Astrocyte of the cerebellum (primary cell): ENCODE measurements around the gene AGBL4.
A peak's percentile ranks its signal among the peaks of the same experiment; 100 is the strongest.

ENCODE experiments used
- DNase-seq: peaks from one replicate; pipeline ENCODE4 v3.0.0-alpha.2; 2011; ENCODE audit warnings: low read depth
- H3K4me3 ChIP-seq: 2 replicates; pipeline ENCODE4 v1.5.1; 2011; ENCODE audit warnings: mild to moderate bottlenecking, low read depth, low read length, moderate library complexity
- in situ Hi-C: cut with HindIII; loops from 2 replicates; pipeline ENCODE4 v1.10.0; 2017; ENCODE audit warnings: low sequenced_read_pairs
- TF ChIP-seq, protein P1 (sequence below): IDR thresholded peaks from 2 replicates; pipeline ENCODE4 v1.5.1; 2012; ENCODE audit warnings: low read length, low read depth, moderate library complexity, mild to moderate bottlenecking; ENCODE audit errors: missing control alignments

AGBL4 gene

DNA sequence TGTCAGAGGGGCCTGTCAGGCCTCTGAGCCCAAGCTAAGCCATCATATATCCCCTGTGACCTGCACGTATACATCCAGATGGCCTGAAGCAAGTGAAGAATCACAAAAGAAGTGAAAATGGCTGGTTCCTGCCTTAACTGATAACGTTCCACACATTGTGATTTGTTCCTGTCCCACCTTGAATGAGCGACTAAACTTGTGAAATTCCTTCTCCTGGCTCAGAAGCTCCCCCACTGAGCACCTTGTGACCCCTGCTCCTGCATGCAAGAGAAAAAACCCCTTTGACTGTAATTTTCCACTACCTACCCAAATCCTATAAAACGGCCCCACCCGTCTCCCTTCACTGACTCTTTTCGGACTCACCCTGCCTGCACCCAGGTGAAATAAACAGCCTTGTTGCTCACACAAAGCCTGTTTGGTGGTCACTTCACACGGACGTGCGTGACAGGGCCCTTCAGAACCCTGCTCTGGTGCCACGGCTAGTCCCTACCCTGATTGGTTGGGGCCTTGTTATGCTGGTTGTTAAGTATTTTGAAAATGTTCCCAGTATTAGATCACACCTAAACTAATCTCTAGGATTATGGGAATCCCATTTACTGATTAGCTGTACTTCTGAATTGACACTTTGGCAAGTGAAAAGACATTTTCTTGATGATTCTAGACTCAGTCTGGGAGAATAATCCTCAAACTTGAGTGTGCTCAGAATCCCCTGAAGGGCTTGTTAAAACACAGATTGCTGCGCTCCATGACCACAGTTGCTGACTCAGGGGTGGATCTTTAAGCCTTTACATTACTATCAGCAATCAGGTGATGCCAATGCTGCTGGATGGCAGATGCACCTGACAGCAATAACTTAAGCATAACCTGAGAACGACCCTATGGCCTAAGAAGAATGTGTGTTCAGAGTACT, 1523.0 kb downstream of the AGBL4 start:
- no peak for DNase-seq
- no peak overlapping the region for H3K4me3 ChIP-seq
- TF ChIP-seq, protein P1, sequence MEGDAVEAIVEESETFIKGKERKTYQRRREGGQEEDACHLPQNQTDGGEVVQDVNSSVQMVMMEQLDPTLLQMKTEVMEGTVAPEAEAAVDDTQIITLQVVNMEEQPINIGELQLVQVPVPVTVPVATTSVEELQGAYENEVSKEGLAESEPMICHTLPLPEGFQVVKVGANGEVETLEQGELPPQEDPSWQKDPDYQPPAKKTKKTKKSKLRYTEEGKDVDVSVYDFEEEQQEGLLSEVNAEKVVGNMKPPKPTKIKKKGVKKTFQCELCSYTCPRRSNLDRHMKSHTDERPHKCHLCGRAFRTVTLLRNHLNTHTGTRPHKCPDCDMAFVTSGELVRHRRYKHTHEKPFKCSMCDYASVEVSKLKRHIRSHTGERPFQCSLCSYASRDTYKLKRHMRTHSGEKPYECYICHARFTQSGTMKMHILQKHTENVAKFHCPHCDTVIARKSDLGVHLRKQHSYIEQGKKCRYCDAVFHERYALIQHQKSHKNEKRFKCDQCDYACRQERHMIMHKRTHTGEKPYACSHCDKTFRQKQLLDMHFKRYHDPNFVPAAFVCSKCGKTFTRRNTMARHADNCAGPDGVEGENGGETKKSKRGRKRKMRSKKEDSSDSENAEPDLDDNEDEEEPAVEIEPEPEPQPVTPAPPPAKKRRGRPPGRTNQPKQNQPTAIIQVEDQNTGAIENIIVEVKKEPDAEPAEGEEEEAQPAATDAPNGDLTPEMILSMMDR: no peak
- in situ Hi-C loops: no loop called here

DNA sequence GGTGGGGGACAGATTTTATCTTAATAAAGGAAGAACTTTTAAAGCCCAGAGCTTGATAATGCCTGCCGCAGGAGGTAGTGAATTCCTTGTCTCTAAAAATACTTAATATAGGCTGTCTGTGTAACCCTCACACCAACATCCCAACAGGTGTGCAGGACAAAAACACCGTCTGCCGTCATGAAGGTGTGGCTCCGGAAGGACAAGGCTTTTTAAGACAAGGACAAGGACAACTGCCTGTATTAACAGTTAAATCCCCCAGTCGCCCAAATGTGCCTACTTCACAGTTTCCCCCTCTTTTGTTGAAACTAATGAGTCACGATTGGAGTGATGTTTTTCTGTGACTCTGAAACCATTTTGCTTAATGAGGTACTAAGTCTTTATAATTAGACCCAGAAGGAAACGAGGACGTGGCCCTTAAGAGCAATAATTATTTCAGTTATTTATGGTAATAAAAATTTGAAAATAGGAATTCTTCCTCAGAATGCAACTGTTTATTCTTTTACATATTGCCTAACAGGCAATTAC, 1524.5 kb downstream of the AGBL4 start:
- in situ Hi-C loops: no loop called here
- H3K4me3 ChIP-seq: no peak overlapping the region
- TF ChIP-seq, protein P1: no peak
- DNase-seq: no peak

DNA sequence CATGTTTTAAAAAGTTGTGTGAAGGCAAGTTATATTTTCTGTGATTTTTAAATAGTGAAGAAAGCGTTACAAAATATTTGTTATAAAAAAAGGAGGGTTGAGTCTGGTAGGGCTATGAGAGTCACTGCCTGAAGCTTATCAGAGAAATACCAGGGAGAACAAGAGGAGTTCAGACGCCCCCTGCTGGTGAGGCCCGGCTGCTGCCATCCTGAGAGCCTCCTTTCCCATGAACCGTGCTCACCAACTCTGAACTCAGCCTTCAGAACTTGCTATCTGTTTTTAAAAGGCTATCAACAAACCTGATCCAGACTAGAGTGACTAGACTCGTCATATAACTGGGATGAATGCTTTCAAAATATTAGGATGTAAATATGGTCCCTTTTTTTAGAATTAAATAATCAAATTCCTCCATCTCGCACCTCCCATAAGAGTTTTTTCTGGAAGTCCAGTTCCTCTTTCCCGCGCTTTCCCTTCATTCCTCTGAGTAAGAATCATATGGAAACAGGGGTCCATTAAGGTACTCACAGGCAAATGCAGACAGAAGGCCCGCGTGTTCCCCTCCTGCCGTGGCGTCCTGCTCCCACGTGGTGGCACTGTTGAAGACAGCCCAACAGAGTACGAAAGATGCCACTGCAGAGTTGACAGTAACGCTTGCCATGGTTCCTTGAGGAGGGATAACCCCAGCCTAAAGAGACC, 1525.5 kb downstream of the AGBL4 start:
- in situ Hi-C loops: no loop called here
- H3K4me3 ChIP-seq: no peak overlapping the region
- TF ChIP-seq, protein P1: peak; percentile 98
- peak; percentile 44 for DNase-seq

DNA sequence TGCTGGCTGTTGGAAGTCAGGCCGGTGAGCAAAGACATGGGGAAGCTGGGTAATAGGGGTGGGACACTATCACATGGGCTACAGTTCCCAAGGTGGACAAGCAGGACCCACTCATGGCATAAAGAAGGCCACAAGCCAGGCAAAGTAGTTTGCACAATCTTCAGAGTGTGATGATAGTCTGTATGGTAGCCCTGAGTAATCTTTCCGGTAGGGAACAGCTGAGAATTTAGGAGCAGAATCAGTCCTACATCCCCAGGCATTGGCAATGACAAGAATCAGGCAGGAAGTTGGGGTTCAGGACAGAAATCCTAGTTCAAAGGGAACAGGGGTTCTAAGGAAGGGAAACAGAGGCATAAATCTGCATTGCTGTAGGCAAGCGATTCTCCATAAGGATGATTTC, 1527.8 kb downstream of the AGBL4 start:
- in situ Hi-C loops: no loop called here
- no peak overlapping the region for H3K4me3 ChIP-seq
- DNase-seq: no peak
- TF ChIP-seq, protein P1: no peak

DNA sequence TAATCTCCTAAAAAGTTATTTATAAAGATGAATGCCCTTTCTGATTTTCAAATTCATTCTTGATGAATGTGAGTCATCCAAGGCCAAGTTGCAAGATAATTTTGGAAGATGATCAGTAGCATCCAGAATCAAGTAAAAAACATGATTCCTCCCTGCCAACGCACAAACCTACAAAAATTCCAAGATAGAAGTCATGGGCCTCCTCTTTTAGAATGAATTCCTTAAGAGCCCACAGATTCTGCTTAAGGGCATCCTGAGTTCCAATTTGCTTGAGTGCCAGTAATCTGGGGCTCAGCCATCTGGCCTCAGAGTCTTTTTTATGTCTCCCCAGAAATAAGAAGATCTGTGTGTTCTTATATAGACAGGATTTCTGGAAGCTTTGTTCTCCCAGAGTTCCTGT, 1528.6 kb downstream of the AGBL4 start:
- TF ChIP-seq, protein P1: no peak
- no peak for DNase-seq
- H3K4me3 ChIP-seq: no peak overlapping the region
- in situ Hi-C loops: no loop called here

DNA sequence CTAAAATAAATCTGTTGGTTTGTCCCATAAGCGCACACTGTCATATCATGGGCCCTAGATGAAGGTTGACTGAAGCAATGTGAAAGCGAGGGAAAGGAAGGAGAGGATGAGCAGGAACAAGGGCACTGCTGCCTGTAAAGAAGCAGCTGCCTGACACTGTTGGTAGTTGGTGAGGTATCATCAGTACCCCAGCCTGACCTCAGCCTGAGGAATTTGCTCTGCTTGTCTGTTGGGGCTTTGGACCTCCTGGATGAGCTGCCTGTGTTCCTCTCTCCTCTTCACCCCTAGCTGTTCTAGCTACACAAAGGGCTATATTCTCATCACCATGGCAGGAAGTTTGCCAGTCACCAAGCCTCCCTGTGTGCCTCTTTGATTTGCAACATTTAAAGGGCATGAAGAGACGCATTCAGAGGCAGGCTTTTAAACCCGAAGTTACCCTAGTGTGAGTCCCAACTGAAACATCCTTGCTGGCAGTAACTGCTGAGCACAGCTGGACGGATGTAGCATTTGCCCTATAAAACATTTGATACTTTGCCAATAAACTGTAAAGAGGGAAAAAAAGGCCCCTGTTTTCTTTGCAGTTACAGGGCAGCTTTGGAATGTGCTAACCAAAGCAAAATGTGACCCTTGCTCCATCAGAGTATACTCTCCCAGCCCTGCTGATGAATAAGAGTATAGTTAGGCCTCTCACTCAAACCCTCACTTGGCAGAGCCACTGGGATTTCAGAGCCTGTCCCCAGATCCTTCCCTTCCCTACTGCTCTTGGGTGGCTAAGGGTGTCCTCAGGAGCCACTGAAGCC, 1529.6 kb downstream of the AGBL4 start:
- TF ChIP-seq, protein P1: no peak
- no peak overlapping the region for H3K4me3 ChIP-seq
- in situ Hi-C loops: no loop called here
- peak; percentile 80 for DNase-seq
